HCT116 (cell line): Measurements from ENCODE around the gene HMCN1. TPM values are rescaled to one million over a fixed set of nuclear protein-coding genes. Genes with fewer than 3 reads are reported as not detected.

Source experiments
- ATAC-seq: fragments of 200-7000 bp; cut with Tn5 transposase; 2 replicates; pipeline ENCODE4 v1.9.1; 2020; ENCODE audit warnings: mild to moderate bottlenecking, moderate library complexity
- BruUV-seq: library from RNA; stranded (reverse); fragments of 400-500 nt; replicated peaks from 2 replicates; lab custom pipeline; 2021; lab: Mats Ljungman, UMichigan
- CTCF ChIA-PET: fragments of 300-600 bp; sonication (Branson Sonifier 250); formaldehyde crosslinking; loops from one replicate; lab custom pipeline; 2021; ENCODE audit warnings: antibody characterized with exemption; lab: Charles Lee
- POLR2A ChIA-PET: fragments of 300-600, 350-600 bp; sonication (Branson Sonifier 250); formaldehyde crosslinking; loops from one replicate; lab custom pipeline; 2021; ENCODE audit warnings: antibody characterized with exemption; lab: Charles Lee
- RAD21 ChIA-PET, 2 experiments: fragments of 300-600 bp; sonication (Branson Sonifier 250); formaldehyde crosslinking; loops; one replicate each; lab custom pipeline; 2023; ENCODE audit warnings: low total read pairs in 2 of 2; ENCODE audit not compliant: uncharacterized antibody in 2 of 2, unreplicated experiment in 2 of 2, low non-redundant PET in 1 of 2; lab: Charles Lee
- DNase-seq: peaks from one replicate; pipeline ENCODE4 v3.0.0-alpha.2; 2010; ENCODE audit warnings: low read depth, low spot score
- H2AFZ ChIP-seq: fragments of 200-600 bp; shearing (Covaris generic), sonication (generic); 2 replicates; pipeline ENCODE4 v1.6.1; 2017; ENCODE audit warnings: low read depth, mixed run types, mixed read lengths, antibody characterized with exemption, low read length; ENCODE audit not compliant: poor library complexity, severe bottlenecking
- H3K27ac ChIP-seq: 2 replicates; pipeline ENCODE4 v1.5.1; 2012; ENCODE audit warnings: low read depth, low read length
- H3K27me3 ChIP-seq: fragments of 200-600 bp; sonication (generic); 2 replicates; pipeline ENCODE4 v1.6.1; 2016; ENCODE audit warnings: mixed run types, low read length, mixed read lengths; ENCODE audit not compliant: insufficient read depth
- H3K36me3 ChIP-seq, 2 experiments: fragments of 200-500 bp in 1 of 2; fragments of 200-600 bp in 1 of 2; sonication (Bioruptor generic) in 1 of 2; sonication (generic) in 1 of 2; 2 replicates each; pipeline versions ENCODE4 v1.5.1 to v1.6.1; 2014 to 2016; ENCODE audit warnings: low read length in 2 of 2, inconsistent platforms in 1 of 2, mixed read lengths in 1 of 2, mixed run types in 1 of 2; ENCODE audit not compliant: insufficient read depth in 2 of 2, control insufficient read depth in 1 of 2
- H3K4me1 ChIP-seq, 2 experiments: fragments of 200-600 bp in 1 of 2; sonication (generic) in 1 of 2; 2 replicates each; pipeline versions ENCODE4 v1.5.1 to v1.6.1; 2012 to 2017; ENCODE audit warnings: low read length in 2 of 2, inconsistent platforms in 1 of 2, mild to moderate bottlenecking in 1 of 2, mixed read lengths in 1 of 2, mixed run types in 1 of 2, moderate library complexity in 1 of 2; ENCODE audit not compliant: insufficient read depth in 2 of 2, control insufficient read depth in 1 of 2
- H3K4me2 ChIP-seq: fragments of 200-600 bp; sonication (generic); 2 replicates; pipeline ENCODE4 v1.6.1; 2017; ENCODE audit warnings: mixed run types, low read length, mixed read lengths
- H3K4me3 ChIP-seq, 2 experiments: fragments of 200-600 bp in 1 of 2; sonication (generic) in 1 of 2; replicated peaks in 1 of 2; 2 replicates each; pipeline ENCODE4 v1.5.1; 2011 to 2016; ENCODE audit warnings: low read length in 2 of 2, control low read depth in 1 of 2, low read depth in 1 of 2, mild to moderate bottlenecking in 1 of 2, mixed read lengths in 1 of 2, mixed run types in 1 of 2
- H3K79me2 ChIP-seq: fragments of 200-600 bp; sonication (generic); 2 replicates; pipeline ENCODE4 v1.6.1; 2017; ENCODE audit warnings: mild to moderate bottlenecking, mixed run types, low read length, moderate library complexity, mixed read lengths; ENCODE audit not compliant: insufficient read depth
- H3K9ac ChIP-seq: fragments of 200-600 bp; sonication (generic); 2 replicates; pipeline ENCODE4 v1.6.1; 2016; ENCODE audit warnings: low read length, mixed read lengths
- H3K9me2 ChIP-seq: fragments of 200-600 bp; sonication (generic), shearing (Covaris generic); 2 replicates; pipeline ENCODE4 v1.6.1; 2017; ENCODE audit warnings: mixed run types, mild to moderate bottlenecking, moderate library complexity; ENCODE audit not compliant: insufficient read depth
- H3K9me3 ChIP-seq, 2 experiments: fragments of 200-500 bp in 1 of 2; fragments of 200-600 bp in 1 of 2; sonication (Bioruptor generic) in 1 of 2; sonication (generic) in 1 of 2; 2 replicates each; pipeline ENCODE4 v1.6.1; 2014 to 2017; ENCODE audit warnings: low read length in 2 of 2, mixed read lengths in 2 of 2, inconsistent platforms in 1 of 2, low read depth in 1 of 2, mild to moderate bottlenecking in 1 of 2, mixed run types in 1 of 2, moderate library complexity in 1 of 2; ENCODE audit not compliant: control insufficient read depth in 1 of 2, insufficient read depth in 1 of 2
- H4K20me1 ChIP-seq: fragments of 200-600 bp; sonication (generic), shearing (Covaris generic); 2 replicates; pipeline ENCODE4 v1.6.1; 2017; ENCODE audit warnings: mixed run types, mild to moderate bottlenecking, moderate library complexity; ENCODE audit not compliant: insufficient read depth
- EGR1 ChIP-seq: IDR thresholded peaks from 2 replicates; pipeline ENCODE4 v1.6.1; 2012; ENCODE audit warnings: low read depth
- REST ChIP-seq: IDR thresholded peaks from 2 replicates; pipeline ENCODE4 v1.6.1; 2012; ENCODE audit warnings: low read depth
- TCF7L2 ChIP-seq: IDR thresholded peaks from 2 replicates; pipeline ENCODE4 v1.7.0; 2011; ENCODE audit warnings: borderline replicate concordance, inconsistent platforms; ENCODE audit not compliant: insufficient read depth, insufficient read length; ENCODE audit errors: extremely low read depth
- ZFX ChIP-seq: fragments of 450-650 bp; IDR thresholded peaks from 2 replicates; pipeline ENCODE4 v1.6.1; 2017
- intact Hi-C: fragments of 100-400 bp; cut with micrococcal nuclease; formaldehyde crosslinking; loops from 2 replicates; pipeline ENCODE4 v1.10.0; 2022
- total RNA-seq: library from RNA; stranded (reverse); gene quantifications from one replicate; pipeline ENCODE4 v1.2.1, GENCODE V29; 2021; ENCODE audit not compliant: unreplicated experiment

Gene HMCN1
- total RNA-seq, 1 experiment from 2014 or later: 0.59 TPM

GRCh38 chr1:186228749-186229148 is 494.6 kb downstream of the HMCN1 start (continued):
- TF ChIP-seq REST (no peak), EGR1 (no peak), ZFX (no peak), TCF7L2 (no peak)

GRCh38 chr1:186231861-186232436 is 497.8 kb downstream of the HMCN1 start:
- Histone ChIP-seq H2AFZ (no peak overlapping the region), H3K9ac (no peak overlapping the region)
- intact Hi-C loops: no loop called here

More at GRCh38 chr1:186231861-186232436, 497.8 kb downstream of the HMCN1 start:
- no peaks in the 10 kb centered on the region for H3K9me3 ChIP-seq
- CTCF ChIA-PET: no interaction called here
- H3K9me2 ChIP-seq: no peaks in the 10 kb centered on the region
- TF ChIP-seq REST: no peak
- H3K27me3 ChIP-seq: no peaks in the 10 kb centered on the region
- no peaks in the 10 kb centered on the region for H4K20me1 ChIP-seq
- RAD21 ChIA-PET: no interaction called here
- POLR2A ChIA-PET: no interaction called here
- no peak overlapping the region for H3K27ac ChIP-seq
- peaks cover 5 to 8% of the 10 kb centered on the region in 2 experiments; a peak in 3 of 4 replicates for H3K4me1 ChIP-seq
- no peak for DNase-seq
- no TSS peak for BruUV-seq
- H3K4me2 ChIP-seq: no peak overlapping the region
- ATAC-seq: no peak
- H3K4me3 ChIP-seq: no peak overlapping the region
- H3K36me3 ChIP-seq: no peaks in the 10 kb centered on the region
- no peaks in the 10 kb centered on the region for H3K79me2 ChIP-seq
